Fibroblast of lung (primary cell): Measurements from ENCODE around the gene EXOC2.

Source experiments
- CTCF ChIP-seq, 2 donors: IDR thresholded peaks in 1 of 2; conservative IDR thresholded peaks in 1 of 2; 1 replicate in 1 of 2; 2 replicates in 1 of 2; pipeline ENCODE4 v1.5.1; 2011 to 2012; ENCODE audit warnings: low read length in 2 of 2, control low read depth in 1 of 2, inconsistent platforms in 1 of 2, low read depth in 1 of 2, mild to moderate bottlenecking in 1 of 2
- EZH2 ChIP-seq: IDR thresholded peaks from 2 replicates; pipeline ENCODE4 v1.5.1; 2012; ENCODE audit warnings: low read length, control low read depth, mild to moderate bottlenecking; ENCODE audit errors: missing control alignments

- TF ChIP-seq CTCF (conservative IDR thresholded peaks at IDR 0.05 in 1 of 2, IDR thresholded peaks at IDR 0.05 in 1 of 2; ENCODE audit: low read depth in 1 of 2, low read length in 2 of 2) (no peak), EZH2 (no peak)
These were observed 163.9 kb downstream of the EXOC2 start for GRCh38 chr6:528989-529388.
